Sigmoid colon (tissue), 4 donors: ENCODE results near the gene SSPN.

Experiments
- POLR2A ChIP-seq, 2 donors: fragments of 450-650 bp; IDR thresholded peaks; one replicate each; pipeline ENCODE4 v1.6.1; 2016; ENCODE audit warnings: antibody characterized with exemption in 2 of 2, mild to moderate bottlenecking in 2 of 2, moderate library complexity in 2 of 2
- POLR2AphosphoS5 ChIP-seq, 4 donors: sonication (generic); formaldehyde crosslinking; IDR thresholded peaks; one replicate each; pipeline ENCODE4 v1.6.1; 2017; ENCODE audit warnings: antibody characterized with exemption in 4 of 4
- TF ChIP-seq, protein P1 (sequence below), 4 experiments: fragments of 450-650 bp in 3 of 4; fragments of 200-600 bp in 1 of 4; IDR thresholded peaks; one replicate each; pipeline ENCODE4 v1.5.1; 2016 to 2019; ENCODE audit warnings: antibody characterized with exemption in 4 of 4, mild to moderate bottlenecking in 3 of 4, moderate library complexity in 2 of 4

DNA sequence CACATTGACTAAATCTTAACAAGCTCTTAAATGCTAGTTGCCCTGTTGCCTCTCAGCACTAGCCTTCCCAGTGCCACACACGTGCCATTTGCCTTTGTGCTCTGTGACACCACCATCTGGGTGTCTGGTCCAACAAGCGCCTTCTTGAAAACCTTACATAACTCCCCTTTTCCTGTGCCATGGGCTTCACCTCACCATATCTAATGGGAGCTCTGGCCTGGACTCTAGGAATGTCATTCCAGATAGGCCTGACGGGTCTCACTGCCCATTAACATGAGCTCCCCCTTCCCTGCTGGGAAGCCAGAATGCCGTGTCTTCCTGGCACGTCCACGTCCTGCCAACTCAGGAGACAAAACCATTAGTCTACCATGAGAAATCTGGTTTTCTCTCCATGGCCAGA, 24.4 kb downstream of the SSPN start:
- TF ChIP-seq POLR2A (IDR thresholded peaks at IDR 0.05) = no peak
- TF ChIP-seq, protein P1, sequence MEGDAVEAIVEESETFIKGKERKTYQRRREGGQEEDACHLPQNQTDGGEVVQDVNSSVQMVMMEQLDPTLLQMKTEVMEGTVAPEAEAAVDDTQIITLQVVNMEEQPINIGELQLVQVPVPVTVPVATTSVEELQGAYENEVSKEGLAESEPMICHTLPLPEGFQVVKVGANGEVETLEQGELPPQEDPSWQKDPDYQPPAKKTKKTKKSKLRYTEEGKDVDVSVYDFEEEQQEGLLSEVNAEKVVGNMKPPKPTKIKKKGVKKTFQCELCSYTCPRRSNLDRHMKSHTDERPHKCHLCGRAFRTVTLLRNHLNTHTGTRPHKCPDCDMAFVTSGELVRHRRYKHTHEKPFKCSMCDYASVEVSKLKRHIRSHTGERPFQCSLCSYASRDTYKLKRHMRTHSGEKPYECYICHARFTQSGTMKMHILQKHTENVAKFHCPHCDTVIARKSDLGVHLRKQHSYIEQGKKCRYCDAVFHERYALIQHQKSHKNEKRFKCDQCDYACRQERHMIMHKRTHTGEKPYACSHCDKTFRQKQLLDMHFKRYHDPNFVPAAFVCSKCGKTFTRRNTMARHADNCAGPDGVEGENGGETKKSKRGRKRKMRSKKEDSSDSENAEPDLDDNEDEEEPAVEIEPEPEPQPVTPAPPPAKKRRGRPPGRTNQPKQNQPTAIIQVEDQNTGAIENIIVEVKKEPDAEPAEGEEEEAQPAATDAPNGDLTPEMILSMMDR (IDR thresholded peaks at IDR 0.05) = no peak
- TF ChIP-seq POLR2AphosphoS5 (IDR thresholded peaks at IDR 0.05) = no peak
